Activated CD8-positive, alpha-beta memory T cell treated with anti-CD3 and anti-CD28 coated beads, Interleukin-2, amount 50 U/mL, for 1 hour (primary cell): ENCODE measurements around the gene FNTB.

Experiments
- DNase-seq: peaks from one replicate; pipeline ENCODE4 v3.0.0-alpha.2; 2020; ENCODE audit errors: extremely low read depth

FNTB gene, protein sequence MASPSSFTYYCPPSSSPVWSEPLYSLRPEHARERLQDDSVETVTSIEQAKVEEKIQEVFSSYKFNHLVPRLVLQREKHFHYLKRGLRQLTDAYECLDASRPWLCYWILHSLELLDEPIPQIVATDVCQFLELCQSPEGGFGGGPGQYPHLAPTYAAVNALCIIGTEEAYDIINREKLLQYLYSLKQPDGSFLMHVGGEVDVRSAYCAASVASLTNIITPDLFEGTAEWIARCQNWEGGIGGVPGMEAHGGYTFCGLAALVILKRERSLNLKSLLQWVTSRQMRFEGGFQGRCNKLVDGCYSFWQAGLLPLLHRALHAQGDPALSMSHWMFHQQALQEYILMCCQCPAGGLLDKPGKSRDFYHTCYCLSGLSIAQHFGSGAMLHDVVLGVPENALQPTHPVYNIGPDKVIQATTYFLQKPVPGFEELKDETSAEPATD

DNA sequence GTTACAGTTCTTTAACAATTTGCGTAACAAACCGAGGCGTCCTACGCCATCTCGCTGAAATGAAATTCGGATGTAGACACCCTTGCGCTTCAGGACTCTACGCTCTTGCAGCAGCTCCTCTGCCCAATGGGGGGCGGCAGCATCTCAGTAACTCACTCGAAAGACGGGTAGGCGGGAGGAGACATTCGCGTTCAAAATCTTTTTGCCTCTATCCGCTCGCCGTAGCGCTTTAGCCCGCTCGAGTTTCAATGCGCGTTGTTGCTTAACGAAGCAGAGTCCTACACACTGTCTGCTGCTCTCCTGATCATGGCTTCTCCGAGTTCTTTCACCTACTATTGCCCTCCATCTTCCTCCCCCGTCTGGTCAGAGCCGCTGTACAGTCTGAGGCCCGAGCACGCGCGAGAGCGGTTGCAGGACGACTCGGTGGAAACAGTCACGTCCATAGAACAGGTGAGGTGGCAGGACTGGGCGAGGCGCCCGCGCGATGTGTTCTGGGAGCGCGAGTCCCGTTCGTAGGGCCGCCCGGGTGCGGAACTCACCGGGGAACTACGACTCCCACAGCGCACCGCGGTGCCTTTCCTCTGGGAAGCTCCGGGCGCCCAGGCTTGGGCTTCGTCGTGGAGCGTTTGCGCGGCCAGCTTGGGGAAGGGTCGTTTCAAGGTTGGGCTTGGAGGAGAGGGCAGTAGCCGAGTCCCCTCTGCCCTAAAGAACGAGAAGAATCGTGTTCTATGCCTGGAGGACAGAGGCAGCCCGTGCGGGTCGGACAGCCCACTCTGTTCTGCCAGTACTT is at the start of gene FNTB:
Gene FNTB, plus strand, starts transcription at position 248 of the 790 bp plus-strand sequence. Its CDS starts 59 bp downstream, at position 307.
- DNase-seq = peak; percentile 83

DNA sequence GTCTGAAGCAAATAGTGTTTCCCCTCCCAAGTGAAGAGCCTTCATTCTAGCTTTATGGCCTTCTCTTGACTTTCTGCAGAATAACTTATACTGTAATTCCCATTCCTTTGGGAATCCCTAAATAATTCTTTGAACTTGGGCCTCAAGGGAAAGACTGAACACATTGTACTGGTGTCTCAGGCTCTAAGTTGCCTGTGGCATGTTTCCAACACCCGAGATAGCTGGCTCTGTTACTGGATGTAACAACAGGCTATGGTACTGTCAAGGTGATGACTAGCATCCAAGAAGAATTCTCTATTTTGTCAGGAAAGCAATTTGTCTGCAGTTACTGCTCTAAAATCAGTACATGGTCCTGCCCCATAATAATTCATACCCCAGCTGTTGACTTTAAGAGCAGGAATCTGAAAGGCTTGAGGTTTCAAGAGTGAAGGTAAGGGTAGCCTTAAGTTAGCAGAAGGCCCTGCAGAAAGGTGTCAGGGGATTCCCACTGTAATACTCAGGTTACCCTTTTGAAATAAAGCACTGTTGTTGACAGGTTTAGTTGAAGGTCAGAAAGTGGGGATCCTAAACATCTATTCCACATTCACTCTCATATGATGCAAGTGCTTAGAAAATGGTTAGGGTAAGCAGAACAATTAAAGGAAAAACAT is 49.4 kb upstream of the FNTB start:
- no peak for DNase-seq

DNA sequence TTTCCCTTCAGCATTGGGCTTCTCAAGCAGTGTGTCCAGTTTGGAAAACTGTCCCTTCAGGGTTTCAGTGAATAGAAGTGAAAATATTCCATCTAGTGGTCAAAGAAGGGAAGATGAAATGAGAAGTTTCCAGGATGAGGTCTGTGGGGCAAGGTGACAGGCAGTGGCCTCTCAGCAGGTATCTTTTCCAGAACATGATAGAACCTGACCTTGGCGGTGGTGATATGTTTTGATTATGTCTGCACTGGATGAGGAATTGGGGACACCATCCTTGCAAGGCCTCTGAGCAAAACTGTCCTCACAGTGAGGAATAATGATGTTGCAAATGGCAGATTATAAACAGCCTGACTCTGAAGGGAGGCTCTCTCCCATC is 48.9 kb upstream of the FNTB start:
- no peak for DNase-seq

DNA sequence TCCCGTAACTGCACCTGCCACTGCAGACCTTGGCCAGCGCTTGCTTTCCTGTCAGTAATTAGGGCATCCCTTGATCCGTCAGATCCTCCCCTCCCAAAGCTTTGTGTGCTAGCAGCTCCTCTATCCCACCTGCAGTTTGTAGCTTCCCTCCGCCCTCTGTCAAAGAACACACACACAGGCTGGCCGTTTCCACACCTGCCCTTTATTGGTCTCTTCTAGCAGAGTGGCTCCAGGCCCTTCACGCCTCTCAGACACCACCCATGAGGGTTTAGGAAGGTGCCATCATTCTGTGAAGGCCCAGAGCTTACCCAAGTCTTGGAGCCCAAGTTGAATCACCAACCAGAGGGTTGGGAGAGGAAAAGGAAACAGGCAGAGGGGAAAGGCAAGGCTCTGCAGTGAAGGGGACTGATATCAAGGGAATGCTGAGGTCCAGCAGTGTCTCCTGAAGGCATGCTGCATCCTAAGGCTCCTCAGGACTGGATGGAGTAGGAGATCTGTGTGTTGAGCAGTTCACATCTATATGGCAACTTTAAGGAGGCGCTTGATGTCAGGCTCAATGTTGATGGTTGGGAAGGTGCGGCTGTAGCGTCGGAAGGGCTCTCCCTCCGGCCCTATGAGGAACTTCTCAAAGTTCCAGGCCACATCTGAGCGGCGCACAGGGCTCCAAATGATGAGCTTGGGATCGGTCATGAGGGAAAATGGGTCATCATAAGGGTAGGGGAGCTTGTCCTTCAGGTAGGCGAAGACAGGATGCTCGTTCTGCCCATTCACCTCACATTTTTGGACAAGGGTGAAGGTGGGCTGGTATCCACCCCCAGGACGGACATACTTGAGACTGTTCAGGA is 47.5 kb upstream of the FNTB start:
- DNase-seq = no peak

DNA sequence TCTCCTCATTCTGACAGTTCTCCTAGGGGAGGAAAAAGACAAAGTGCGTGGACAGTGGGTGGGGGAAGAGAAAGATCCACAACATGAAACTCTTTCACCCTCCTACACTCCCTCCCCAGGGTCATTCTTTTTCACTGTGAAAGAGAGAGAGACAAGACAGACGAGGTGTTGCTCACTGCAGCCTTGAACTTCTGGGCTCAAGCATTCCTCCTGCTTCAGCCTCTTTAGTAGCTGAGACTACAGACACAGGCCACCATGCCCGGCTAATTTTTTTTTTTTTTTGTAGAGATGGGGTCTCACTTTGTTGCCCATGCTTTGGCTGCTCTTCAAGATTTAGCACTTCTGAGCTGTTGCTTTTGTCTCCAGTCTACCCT is 46.9 kb upstream of the FNTB start:
- DNase-seq = no peak

DNA sequence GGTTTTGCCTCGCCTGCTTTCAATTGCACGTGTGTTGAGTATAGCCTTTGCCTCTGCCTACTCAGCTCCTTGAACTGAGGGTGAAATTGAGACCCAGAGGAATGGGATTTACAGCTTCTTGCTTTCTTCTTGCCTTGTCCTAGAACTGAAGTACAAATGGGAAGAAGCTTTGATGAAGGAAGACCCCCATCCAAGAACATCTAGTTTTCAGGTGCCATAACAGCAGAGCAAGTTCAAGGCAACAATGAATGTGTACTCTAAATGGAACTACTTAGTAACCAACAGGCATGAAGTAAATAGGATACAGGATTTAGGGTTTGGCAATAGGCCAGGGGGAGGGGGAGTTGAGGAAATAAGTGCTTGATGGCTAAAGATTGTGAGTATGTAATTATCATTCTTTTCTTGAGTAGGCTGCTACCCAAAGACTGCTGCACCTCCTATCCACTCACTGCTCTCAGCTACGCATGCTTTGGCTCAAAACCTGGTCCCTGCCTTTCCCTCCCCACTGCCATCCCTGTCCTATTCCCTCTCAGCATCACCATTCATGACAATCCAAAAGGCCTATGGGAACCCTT is 46.3 kb upstream of the FNTB start:
- DNase-seq = no peak

DNA sequence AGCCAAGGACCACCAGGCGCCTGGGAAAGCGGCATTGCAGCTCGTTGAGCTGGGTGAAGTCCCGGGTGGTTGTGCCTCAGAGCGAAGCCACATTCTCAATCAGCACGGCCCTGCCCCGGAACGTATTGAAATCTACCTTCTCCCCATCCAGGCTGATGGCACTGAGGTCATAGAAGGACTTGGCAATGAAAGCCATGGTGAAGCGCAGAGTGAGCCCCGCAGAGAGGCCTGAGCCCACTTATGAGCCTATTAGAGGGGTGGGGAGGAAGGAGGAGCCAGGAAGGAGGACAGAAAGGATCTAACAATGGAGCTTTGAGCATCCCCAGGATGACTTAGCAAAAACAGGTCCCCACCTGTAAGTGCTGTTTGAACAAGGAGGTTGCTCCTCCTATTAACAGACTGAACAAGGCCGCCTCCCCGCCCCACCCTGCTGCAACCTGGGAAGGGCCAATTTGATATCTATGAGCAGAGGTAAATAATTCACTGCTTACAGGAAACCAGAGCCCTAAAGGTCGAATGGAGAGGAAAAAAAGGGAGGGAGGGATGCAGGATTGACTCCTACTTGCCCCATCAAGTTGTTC is 44.1 kb upstream of the FNTB start, which contains the start of gene GPX2:
Gene GPX2, minus strand, starts transcription at position 215 of the 581 bp plus-strand sequence. Its CDS starts 19 bp downstream, at position 196.
- DNase-seq = no peak

DNA sequence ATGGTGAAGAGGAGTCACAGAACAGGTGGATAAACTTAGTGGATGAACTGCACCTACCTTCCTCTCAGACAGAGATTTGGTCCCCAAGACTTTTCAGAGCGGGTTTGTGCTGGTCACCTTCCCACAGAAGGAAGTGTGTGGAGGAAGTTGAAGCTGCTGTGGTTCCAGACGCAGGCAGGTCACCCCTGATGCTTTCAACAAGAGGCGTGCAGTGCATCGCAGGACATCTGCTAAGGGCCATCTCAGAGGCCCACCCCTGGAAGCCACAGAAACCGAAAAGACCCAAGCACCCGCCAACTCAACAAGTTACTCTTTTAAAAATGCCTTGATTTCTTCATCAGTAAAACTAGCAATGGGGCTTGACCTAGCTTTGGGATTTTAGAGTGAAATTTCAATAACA is 43.1 kb upstream of the FNTB start:
- DNase-seq = no peak

DNA sequence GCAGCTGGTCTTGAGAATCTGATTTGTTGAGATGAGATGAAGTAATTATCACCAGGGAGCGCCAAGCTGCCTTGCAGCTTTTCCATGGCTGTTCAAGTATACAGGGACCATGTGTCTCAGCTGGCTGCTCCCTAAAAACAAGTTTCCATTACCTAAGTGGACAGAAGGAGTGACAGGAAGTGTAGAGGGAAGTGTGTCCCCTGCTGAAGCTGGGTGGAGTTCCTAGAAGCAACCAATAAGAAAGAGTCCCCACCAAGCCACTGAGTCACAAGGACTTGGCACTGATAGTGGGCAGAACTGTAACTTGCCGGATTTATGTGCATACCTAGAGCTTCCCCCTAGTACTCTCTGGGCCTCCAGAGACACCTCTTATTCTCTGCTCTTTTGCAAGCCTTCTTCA is 42.7 kb upstream of the FNTB start:
- no peak for DNase-seq

DNA sequence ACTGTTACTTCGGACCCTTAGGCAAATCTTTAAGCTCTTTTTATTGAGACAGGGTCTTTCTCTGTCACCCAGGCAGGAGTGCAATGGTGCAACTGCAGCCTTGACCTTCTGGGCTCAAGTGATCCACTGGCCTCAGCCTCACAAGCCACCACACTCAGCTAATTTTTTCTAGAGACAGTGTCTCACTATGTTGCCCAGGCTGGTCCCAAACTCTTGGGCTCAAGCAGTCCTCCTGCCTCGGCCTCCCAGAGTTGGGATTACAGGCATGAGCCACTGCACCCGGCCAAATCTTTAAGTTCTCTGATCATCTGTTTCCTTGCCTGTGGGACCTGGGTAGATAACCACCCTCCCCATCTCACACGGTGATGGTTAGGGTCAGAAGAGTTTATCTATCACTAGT is 41.8 kb upstream of the FNTB start:
- DNase-seq = no peak

DNA sequence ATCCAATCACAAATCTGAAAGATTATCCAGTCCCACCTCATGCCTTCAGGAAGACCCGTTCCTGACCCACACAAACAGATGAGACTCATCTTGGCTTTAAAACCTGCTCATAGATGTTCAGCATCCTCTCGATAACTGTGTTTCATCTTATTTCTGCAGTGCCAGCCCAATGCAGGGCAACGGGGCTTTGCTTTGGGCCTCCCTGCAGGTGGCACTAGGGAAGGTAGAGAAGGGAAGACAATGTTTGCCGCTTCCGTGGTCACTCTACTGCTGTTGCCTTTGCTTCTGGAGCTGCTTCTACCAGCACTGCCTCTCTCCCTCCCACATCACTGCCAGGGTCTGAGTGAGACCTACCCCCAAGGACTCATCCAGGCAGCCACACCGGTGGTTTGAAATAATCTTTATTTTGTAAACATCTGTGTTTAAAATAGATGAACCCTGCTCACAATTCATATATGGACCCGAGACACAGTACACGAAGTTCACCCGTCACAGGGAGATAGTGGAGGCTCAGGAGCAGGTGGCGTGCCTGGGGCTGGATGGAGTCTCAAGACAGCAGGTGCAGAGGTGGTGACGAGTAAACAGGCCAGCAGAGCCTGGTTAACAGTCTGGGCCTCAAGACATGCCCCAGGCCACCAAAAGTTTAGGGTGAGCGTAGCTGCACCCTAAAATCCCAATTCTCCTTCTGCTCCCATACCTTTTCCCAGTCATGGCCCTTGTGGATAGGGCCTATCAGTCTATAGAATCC is 41.1 kb upstream of the FNTB start:
- DNase-seq = no peak

DNA sequence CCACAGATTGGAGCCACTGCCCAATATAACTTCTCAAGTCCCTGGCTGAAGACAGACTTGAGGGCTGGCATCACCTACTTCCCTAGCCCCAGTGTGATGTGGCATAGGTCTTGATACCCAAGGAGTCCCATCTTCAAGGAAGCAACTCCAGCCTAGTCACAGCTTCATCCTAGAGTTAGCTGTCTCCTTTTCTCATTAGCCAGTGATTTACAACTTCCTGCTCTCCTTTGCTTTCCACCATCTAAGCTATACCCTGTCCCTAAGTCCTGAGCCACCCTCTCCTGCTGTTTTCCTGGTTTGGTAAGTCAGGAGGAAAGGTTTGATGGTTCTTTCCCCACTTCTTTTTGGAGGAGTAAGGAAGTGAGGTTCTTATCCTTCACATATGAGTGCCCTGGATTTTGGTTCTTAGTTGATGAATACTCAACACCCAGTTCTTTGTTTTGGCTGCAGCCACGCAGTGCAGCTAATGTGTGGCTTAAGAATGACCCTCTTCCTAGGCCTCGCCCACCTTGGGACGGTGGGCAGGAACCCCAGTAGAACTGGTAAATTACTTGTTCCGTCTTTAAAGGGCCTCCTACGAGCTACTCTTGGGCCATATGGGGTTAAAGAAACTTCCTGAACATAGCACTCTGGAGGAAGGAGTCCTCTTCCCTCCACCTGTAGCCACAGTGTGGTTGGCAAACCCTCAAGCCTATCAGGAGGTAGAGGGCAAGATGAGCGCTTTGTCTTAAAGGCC is 40.2 kb upstream of the FNTB start:
- no peak for DNase-seq

DNA sequence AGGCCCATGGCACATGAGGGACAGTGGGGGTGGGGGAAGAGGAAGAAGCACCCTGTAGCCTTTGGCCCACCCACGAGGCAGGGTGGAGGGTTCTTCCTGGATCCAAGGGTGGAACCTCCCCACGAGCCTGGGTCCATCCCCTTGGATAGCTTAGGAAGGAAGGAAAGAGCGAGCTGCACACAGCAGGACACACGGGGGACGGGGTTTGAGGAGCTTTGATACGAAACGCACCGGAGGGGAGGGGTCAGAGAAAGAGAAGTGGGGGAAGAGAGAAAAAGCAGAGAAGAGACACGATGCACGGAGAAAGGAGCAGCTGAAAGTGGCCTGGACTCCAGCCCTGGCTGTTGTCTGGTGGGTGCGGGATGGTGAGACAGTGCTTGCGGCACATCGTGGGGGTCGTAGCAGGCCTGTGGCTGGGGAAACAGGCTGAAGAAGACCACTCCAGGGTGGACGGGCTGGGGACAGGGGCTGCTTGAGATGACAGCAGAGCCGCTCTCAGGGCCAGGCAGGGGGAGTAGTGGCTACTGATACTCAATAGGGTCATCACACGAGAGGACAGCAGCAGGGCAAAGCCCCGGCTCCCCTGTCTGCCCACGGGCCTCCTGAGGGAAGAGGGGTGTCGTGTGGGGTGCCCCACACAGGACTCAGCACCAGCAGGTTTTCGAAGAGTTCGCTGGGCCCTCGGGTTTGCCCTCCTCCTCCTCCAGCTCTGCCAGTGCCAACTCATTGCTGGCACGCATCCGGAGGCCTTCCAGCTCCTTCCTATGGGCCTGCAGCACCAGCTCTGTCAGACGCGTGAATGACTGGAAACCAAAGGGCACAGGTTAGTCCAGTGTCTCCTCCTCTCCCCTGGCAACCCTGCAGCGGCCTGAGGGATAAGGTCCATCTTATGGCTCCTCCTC is 38.7 kb upstream of the FNTB start:
- no peak for DNase-seq

DNA sequence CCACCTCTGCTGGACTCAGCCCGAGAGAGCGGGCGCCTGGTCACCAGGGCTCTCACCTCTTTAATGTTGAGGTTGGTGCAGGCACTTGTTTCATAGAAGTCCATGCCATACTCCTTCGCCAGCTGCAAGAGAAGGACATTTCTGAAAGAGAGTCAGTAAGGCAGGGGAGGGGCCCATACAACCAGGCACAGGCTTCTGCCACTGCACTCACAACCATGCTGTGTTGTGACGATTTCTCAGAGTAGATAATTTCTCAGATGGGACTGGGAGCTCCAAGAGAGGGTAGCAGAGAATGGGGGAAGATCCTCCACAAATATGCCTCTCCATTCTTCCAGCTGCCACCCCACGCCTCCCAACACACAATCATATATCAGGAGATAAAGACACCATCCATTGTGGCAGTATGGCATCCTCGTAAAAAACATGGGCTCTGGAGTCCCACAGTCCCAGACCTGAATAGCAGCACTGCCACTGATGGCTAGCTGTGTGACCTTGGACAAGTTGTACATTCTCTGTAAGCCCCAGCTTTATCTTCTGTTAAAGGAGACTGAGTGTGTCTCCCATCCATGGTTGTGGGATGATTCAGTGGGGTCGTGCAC is 38.0 kb upstream of the FNTB start:
- no peak for DNase-seq

DNA sequence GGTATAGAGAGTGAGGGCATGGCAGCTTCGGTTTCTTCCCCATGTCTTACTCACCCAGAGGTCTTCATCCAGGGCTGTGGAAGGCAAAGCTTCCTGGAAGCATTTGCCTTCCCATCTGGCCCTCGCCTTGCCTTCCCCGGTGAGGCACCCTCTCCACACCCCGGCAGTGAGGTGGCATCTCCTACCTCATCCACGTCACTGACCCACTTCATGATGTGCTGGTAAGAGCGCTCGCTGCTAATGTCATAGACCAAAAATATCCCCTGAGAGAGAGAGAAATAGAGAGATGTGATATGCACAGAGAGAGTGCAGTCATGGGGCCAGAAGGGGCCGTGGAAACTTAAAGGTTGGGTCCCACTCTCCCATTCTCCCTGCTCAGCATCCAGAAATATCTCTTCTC is 35.8 kb upstream of the FNTB start:
- no peak for DNase-seq

DNA sequence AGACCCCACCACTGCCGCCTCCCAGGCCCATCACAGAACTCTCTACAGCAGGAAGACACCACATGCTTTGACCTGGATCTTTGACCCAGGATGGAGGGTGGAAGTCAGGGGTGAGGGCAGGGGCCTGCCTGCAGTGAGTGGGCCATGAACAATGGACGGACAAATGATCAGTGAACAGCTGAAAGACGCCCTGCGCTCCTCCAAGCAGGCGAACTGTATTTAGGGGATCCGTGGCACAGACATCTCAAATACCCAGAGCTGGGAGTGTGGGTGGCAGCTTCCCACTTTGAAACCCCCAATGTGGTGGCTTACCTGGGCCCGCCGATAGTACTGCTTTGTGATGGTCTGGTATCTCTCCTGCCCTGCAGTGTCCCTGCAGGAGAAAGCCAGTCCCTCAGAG is 35.4 kb upstream of the FNTB start:
- no peak for DNase-seq

DNA sequence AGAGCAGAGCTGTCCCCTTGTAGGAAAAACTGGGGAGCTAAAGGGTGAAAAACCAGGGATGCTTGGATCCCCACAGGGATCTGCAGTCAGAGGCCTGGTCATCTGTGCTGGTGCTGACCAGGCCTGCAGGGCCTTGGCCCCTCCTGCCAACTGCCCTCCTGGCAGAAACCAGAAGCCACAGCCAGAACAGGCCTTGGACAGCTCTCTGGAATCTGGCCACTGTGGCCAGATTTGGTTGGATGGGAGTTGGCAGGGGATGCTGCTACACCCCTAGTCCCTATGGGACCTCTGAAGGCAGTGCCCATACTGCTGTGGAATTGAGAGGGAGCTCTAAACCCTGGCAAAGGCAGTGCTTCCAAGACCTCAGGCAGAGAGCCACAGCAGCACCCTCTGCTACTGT is 35.0 kb upstream of the FNTB start:
- no peak for DNase-seq
